Pancreas (tissue), 10 donors: ENCODE data around the gene DDB1. TPM values are rescaled to one million over a fixed set of nuclear protein-coding genes. Genes with fewer than 3 reads are reported as not detected.

Source experiments
- ATAC-seq, 4 donors: fragments of 200-7000 bp; cut with Tn5 transposase; one replicate each; pipeline versions ENCODE4 v1.8.0 to v1.9.1; 2020; ENCODE audit warnings: mild to moderate bottlenecking in 4 of 4, moderate library complexity in 4 of 4
- DNase-seq, 6 donors: peaks; one replicate each; pipeline ENCODE4 v3.0.0-alpha.2; 2020
- FAIRE-seq: peaks from 2 replicates; lab custom pipeline; 2012; peaks lifted over from hg19 to GRCh38; lab: Jason Lieb, UNC
- H3K27ac ChIP-seq, 4 donors: fragments of 200-600 bp; sonication (generic); 1 replicate in 3 of 4; 2 replicates in 1 of 4; pipeline versions ENCODE4 v1.5.0 to v1.8.0; 2020
- H3K27me3 ChIP-seq, 4 donors: fragments of 200-600 bp; one replicate each; pipeline ENCODE4 v1.8.0; 2021
- H3K36me3 ChIP-seq, 3 donors: fragments of 200-600 bp; sonication (generic) in 1 of 3; one replicate each; pipeline versions ENCODE4 v1.5.0 to v1.8.0; 2020 to 2021
- H3K4me1 ChIP-seq, 3 donors: fragments of 200-600 bp; one replicate each; pipeline ENCODE4 v1.8.0; 2021
- H3K4me3 ChIP-seq, 4 donors: fragments of 200-600 bp; sonication (generic) in 2 of 4; one replicate each; pipeline versions ENCODE4 v1.5.0 to v1.8.0; 2020 to 2021
- H3K9me3 ChIP-seq, 4 donors: fragments of 200-600 bp; one replicate each; pipeline ENCODE4 v1.8.0; 2021
- WGBS, 2 donors: extraction: QIAGEN DNeasy Blood & Tissue Kit; methylation state at CpG; one replicate each; pipeline ENCODE4 v1.1.7; 2013; 5-methylcytosine and 5-hydroxymethylcytosine counted together
- intact Hi-C, 3 donors: fragments of 100-400 bp; cut with DNase I; formaldehyde crosslinking; loops; one replicate each; pipeline versions ENCODE4 v1.11.1 to v1.14.2; 2022
- polyA plus RNA-seq, 2 donors: library from polyadenylated mRNA; stranded (reverse); fragments of 200-250 nt; gene quantifications; one replicate each; pipeline ENCODE4 v1.2.3, GENCODE V29; 2013
- total RNA-seq, 6 donors: library from RNA; stranded (reverse); fragmentation: NEBNext Ultra II Directional in 4 of 6; extraction: Animal tissue kit (Norgen Biotek cat#: 25700) in 4 of 6; gene quantifications; one replicate each; pipeline versions ENCODE4 v1.2.1 to v1.2.4, GENCODE V29; 2021 to 2023
- TF ChIP-seq, protein P1 (sequence below), 4 donors: fragments of 200-600 bp; sonication (generic) in 3 of 4; IDR thresholded peaks; one replicate each; pipeline versions ENCODE4 v1.5.0 to v1.8.0; 2021; ENCODE audit warnings: antibody characterized with exemption in 4 of 4
- donor health status: healthy with polysubstance abuse.
- donor health status: DM: no; HTN: no; CAD: no; lungs with moderate emphysema.
- donor health status: DM: no; HTN: no; CAD: no.
- donor health status: control.
- donor health status: control.
- donor health status: Bipolar disorder and iron deficiency.
- donor health status: DM: yes; HTN: yes; CAD: no.
- donor health status: DM: no; HTN: no; CAD: no.
- donor health status: DM: no; HTN: no; CAD: no.
- donor health status: DM: yes; HTN: yes; CAD: no.

DDB1 gene
- total and polyA plus RNA-seq, 8 donors = 50.9 to 84.4 (median 74.5) TPM

DNA sequence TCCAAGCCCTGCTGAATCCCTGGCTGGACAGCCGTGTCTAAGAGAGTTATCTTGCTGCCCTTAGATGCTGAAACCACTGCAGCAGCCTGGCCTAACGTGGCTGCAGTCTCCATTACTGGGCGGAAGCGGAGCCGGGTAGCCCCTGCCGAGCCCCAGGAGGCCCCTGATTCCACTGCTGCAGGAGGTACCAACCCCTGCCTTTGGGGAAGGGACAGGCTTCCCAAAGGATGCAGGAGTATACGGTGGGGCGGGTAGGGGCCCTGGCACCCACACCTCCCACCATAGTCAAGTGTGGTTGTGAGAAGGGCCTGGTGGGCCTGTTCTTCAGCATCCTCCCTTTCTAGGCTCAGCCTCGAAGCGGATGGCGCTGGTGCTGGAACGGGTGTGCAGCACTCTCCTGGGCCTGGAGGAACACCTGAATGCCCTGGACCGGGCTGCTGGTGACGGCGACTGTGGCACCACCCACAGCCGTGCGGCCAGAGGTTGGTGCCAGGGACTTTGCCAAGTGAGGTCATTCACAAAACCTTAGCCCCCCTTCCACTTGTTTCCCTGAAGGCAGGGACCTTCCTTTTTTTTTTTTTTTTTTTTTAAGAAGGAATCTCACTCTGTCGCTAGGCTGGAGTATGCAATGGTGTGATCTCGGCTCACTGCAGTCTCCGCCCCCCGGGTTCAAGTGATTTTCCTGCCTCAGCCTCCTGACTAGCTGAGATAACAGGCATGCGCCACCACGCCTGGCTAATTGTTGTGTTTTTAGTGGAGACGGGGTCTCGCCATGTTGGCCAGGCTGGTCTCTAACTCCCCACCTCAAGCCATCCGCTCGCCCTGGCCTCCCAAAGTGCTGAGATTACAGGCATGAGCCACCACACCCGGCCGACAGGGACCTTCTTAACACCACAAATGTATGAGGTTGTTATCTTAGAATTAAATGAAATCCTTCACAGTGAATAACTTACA lies 11.2 kb upstream of the DDB1 start:
- 92 to 93% methylated on average over 29 of the region's 29 CpGs for WGBS, 2 donors
- ATAC-seq (no peak), FAIRE-seq (no peak), DNase-seq (no peak)
- TF ChIP-seq, protein P1, sequence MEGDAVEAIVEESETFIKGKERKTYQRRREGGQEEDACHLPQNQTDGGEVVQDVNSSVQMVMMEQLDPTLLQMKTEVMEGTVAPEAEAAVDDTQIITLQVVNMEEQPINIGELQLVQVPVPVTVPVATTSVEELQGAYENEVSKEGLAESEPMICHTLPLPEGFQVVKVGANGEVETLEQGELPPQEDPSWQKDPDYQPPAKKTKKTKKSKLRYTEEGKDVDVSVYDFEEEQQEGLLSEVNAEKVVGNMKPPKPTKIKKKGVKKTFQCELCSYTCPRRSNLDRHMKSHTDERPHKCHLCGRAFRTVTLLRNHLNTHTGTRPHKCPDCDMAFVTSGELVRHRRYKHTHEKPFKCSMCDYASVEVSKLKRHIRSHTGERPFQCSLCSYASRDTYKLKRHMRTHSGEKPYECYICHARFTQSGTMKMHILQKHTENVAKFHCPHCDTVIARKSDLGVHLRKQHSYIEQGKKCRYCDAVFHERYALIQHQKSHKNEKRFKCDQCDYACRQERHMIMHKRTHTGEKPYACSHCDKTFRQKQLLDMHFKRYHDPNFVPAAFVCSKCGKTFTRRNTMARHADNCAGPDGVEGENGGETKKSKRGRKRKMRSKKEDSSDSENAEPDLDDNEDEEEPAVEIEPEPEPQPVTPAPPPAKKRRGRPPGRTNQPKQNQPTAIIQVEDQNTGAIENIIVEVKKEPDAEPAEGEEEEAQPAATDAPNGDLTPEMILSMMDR (IDR thresholded peaks at IDR 0.05) = no peak
- H3K9me3 ChIP-seq = no peaks in the 10 kb centered on the region
- H3K27ac ChIP-seq = no peak overlapping the region
- no peak overlapping the region for H3K4me3 ChIP-seq
- peaks cover 0 to 10% (median 0%) of the 10 kb centered on the region in 3 donors for H3K36me3 ChIP-seq
- H3K27me3 ChIP-seq = no peaks in the 10 kb centered on the region
- intact Hi-C loops = no loop called here
- H3K4me1 ChIP-seq = no peaks in the 10 kb centered on the region

- WGBS, 2 donors = 87 to 94% methylated on average over 20 of the region's 20 CpGs
- Histone ChIP-seq H3K27me3 (no peaks in the 10 kb centered on the region), H3K27ac (no peak overlapping the region), H3K36me3 (peaks cover 0 to 7% (median 0%) of the 10 kb centered on the region in 3 donors), H3K4me3 (no peak overlapping the region), H3K4me1 (no peaks in the 10 kb centered on the region), H3K9me3 (no peaks in the 10 kb centered on the region)
- TF ChIP-seq, protein P1 (IDR thresholded peaks at IDR 0.05) = no peak
- DNase-seq (no peak), FAIRE-seq (no peak), ATAC-seq (peak in 1 of 4 donors; percentile 17)
- intact Hi-C loops = no loop called here
Measured at GRCh38 chr11:61342207-61342803, 9.4 kb upstream of the DDB1 start.

- H3K4me3 ChIP-seq = no peak overlapping the region
- no peak for FAIRE-seq
Measured at GRCh38 chr11:61341706-61342105, 8.8 kb upstream of the DDB1 start.

GRCh38 chr11:61340979-61341378 lies 8.1 kb upstream of the DDB1 start:
- no peak for FAIRE-seq
- no peaks in the 10 kb centered on the region for H3K9me3 ChIP-seq
- TF ChIP-seq, protein P1 (IDR thresholded peaks at IDR 0.05) = no peak
- H3K4me1 ChIP-seq = peaks cover under 1 to 5% (median 1%) of the 10 kb centered on the region in 3 donors
- intact Hi-C loops = no loop called here
- H3K36me3 ChIP-seq = peaks cover 0 to 7% (median 0%) of the 10 kb centered on the region in 3 donors
- no peak overlapping the region for H3K4me3 ChIP-seq
- 94 to 98% methylated on average over 2 of the region's 2 CpGs for WGBS, 2 donors
- DNase-seq = no peak
- no peak overlapping the region for H3K27ac ChIP-seq
- H3K27me3 ChIP-seq = no peaks in the 10 kb centered on the region
- no peak for ATAC-seq

More at GRCh38 chr11:61341706-61342105, 8.8 kb upstream of the DDB1 start:
- Histone ChIP-seq H3K27me3 (no peaks in the 10 kb centered on the region), H3K36me3 (peaks cover 0 to 7% (median 0%) of the 10 kb centered on the region in 3 donors), H3K27ac (no peak overlapping the region), H3K4me1 (no peaks in the 10 kb centered on the region), H3K9me3 (no peaks in the 10 kb centered on the region)
- intact Hi-C loops = no loop called here
- ATAC-seq (no peak), DNase-seq (no peak)
- TF ChIP-seq, protein P1 (IDR thresholded peaks at IDR 0.05) = no peak
- 91 to 95% methylated on average over 4 of the region's 4 CpGs for WGBS, 2 donors
